ENCODE results near the gene GSTM5.
"Not testable (repeated sequence)": the region's sequence is repeated elsewhere in the genome, so short reads cannot be mapped to it uniquely, and the experiment has no call there.

GSTM5 gene

DNA sequence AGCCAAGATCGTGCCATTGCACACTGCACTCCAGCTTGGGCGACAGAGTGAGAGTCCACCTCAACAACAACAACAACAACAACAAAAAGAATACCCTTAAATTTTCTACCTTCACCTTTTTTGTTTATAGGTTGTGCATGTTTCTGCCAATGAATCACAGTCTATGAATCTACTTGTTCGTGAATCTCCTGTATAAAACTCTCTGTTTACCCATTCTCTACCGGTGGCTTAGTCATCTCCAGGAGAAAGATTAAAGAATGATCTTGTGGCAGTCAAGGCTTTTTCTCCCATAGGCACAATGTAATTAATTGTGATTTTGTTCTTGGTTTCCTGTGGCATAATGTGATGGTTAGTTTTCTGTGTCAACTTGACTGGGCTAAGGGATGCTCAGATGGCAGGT, 14.2 kb upstream of the GSTM5 start:
- DNase-seq = not testable (repeated sequence)

- not testable (repeated sequence) for DNase-seq
Measured at GRCh38 chr1:109702940-109703339, 9.1 kb upstream of the GSTM5 start.

GRCh38 chr1:109704173-109704572, 7.9 kb upstream of the GSTM5 start:
- DNase-seq = no peak

DNA sequence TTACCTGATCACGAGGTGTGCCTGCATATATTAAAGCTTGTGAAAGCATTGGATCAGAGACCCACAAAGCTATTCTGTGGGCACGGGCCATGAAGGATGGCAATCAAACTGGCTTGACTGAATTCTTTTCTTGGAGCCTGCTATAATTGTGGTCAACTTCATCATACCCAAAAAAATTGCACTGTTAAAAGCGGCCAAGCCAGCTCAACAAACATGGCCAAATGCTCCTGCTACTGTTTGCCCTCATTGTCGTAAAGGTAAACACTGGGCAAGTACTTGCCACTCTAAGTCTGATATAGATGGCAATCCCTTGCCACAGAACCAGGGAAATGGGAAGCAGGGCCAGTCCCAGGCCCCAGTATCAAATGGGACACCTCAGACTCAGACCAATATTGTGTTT, 6.6 kb upstream of the GSTM5 start:
- no peak for DNase-seq

DNA sequence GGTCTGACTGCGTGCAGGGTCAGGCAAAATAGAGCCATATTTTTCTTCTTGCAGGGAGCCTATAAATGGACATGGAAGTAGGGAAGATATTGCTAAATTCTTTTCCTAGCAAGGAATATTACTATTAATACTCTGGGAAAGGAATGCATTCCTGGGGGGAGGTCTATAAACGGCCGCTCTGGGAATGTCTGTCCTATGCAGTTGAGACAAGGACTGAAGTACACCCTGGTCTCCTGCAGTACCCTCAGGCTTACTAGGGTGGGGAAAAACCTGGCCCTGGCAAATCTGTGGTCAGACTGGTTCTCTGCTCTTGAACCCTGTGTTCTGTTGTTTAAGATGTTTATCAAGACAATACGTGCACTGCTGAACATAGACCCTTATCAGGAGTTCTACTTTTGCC, 3.1 kb upstream of the GSTM5 start:
- not testable (repeated sequence) for DNase-seq

DNA sequence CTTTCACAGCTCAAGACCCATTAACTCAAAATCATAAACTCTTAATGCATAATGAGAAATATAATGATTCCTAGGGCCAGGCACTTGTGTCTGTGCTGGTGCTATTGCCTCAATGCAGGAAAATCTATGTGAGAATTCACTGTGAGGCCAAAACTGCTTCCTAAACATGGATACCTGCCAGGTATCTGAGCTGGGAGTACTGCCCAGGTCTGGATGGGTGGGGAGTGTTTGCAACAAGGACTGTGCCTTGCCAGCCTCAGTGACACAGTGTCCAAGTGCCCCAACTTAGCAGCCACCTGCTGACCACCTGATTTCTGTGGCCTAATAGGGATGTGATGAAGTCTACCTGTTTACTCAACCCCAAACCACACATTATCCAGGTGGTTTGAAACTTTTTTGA, 2.2 kb upstream of the GSTM5 start:
- DNase-seq = not testable (repeated sequence)

- no peak for DNase-seq
Measured at GRCh38 chr1:109712321-109712864, 342 bp downstream of the GSTM5 start.

DNA sequence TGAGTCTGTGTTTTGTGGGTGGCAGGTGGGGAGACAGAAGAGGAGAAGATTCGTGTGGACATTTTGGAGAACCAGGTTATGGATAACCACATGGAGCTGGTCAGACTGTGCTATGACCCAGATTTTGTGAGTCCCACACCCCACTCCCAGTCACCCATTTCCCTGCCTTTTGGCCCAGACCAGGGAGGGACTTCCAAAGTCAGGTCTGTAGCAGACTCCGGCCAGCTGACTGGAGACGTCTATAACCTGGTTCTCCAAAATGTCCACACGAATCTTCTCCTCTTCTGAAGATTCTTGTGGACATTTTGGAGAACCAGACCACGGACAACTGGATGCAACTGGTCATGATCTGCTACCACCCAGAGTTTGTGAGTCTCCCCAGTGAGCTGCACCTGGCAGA, 1.6 kb downstream of the GSTM5 start:
- DNase-seq = no peak

GRCh38 chr1:109714661-109715372, 2.8 kb downstream of the GSTM5 start:
- no peak for DNase-seq

DNA sequence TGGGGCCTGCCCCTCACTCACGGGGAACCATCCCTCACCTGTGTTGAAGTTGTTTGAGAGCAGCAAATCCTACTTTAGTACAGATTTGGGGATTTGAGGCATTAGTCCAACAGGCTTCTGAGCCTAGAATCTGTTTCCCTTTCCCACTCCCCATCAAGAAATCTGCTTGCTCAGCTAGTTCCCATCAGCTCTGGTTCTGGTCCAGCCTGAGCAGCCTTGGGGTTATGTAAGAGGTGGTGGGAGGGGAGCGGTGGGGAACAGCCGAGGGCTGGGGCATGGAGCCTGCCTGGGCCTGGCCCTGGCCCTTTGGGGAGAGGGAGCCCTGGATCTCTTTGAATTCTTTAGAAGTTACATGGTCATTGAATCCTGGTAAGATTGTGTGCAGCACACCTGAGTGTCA, 4.1 kb downstream of the GSTM5 start:
- DNase-seq = no peak

DNA sequence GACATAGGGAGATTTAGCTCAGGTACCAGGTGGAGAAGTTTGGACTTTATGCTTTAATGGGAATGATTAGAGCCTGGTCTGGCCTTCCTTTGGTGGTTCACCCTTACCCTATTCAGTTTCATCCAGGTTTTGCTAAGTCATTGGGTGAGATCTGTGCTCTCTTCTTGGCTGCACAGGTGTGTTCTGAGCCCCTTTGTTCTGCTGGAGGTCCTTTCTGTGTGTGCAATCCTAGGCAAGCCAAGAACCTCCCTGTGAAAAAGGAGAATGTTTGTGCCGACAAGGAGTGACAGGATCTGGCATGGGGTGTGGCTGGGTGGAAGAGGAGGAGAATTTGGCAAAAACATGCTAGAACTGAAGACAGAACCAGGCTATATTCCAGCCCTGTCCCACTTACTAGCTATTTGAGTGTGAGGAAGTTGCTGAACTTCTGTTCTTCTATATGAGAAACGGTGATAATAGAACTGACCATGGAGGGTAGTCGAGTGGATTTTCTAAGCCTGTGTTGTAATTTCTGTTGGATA, 4.6 kb downstream of the GSTM5 start:
- DNase-seq = no peak

DNA sequence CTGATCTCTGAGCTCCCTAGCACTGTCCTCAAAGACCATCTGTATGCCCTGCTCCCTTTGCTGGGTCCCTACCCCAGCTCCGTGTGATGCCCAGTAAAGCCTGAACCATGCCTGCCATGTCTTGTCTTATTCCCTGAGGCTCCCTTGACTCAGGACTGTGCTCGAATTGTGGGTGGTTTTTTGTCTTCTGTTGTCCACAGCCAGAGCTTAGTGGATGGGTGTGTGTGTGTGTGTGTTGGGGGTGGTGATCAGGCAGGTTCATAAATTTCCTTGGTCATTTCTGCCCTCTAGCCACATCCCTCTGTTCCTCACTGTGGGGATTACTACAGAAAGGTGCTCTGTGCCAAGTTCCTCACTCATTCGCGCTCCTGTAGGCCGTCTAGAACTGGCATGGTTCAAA, 5.7 kb downstream of the GSTM5 start:
- DNase-seq = no peak

DNA sequence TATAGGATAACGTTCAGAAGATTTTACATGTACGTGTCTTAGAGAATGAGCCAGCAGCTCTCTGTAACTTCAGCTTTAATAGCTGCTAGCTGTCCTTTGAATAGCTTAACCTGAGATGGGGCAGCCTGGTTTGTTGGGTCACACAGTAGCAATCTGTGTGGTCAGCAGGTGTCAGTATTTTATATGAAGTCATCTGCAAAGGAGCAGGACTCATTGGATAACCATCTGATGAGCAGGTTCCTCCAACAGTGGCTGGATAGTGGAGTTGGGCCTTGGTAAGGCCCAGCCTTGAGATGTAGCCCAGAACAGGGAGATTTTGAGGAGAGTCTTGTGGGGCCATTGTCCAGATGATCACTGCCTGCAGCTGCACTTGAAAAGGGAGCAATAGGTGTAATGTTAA, 6.4 kb downstream of the GSTM5 start:
- DNase-seq = no peak

DNA sequence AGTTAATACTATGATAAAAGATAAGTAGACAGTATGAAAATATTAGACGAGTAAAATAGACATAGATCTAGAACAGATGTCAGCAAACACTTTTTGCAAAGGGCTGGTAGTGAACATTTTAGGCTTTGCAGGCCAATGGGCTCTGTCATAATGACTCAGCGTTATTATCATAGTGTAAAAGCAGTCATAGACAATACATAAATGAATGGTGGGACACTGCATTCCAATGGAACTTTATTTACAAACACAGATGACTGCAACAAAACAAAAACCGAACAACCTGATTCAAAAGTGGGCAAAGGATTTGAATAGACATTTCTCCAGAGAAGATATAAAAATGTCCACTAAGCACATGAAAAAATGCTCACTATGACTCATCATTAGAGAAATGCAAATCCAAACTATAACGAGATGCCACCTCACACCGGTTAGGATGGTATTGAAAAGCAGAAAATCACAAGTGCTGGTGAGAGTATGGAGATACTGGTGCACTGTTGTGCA, 7.3 kb downstream of the GSTM5 start:
- peak; percentile 27 for DNase-seq

DNA sequence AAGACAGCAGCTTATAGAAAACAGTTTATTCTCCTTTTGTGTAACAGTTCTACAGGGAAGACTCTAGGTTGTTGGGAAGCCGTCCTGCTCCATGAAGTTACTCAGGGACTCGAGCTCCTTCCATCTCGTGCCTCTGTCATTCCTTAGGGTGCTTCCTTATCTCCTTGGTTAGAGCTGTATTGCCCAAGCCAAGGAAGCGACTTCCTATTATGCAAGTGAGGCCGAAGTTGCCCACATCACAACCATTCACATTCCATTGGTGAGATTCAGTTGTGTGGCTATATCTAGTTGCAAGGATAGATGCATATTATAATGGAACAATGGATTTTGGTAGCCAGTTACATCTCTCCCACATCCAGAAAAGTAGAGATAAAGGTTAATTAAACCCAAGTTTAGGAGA, 9.0 kb downstream of the GSTM5 start:
- DNase-seq = no peak

- DNase-seq = no peak
Measured at GRCh38 chr1:109721971-109722370, 9.9 kb downstream of the GSTM5 start.

DNA sequence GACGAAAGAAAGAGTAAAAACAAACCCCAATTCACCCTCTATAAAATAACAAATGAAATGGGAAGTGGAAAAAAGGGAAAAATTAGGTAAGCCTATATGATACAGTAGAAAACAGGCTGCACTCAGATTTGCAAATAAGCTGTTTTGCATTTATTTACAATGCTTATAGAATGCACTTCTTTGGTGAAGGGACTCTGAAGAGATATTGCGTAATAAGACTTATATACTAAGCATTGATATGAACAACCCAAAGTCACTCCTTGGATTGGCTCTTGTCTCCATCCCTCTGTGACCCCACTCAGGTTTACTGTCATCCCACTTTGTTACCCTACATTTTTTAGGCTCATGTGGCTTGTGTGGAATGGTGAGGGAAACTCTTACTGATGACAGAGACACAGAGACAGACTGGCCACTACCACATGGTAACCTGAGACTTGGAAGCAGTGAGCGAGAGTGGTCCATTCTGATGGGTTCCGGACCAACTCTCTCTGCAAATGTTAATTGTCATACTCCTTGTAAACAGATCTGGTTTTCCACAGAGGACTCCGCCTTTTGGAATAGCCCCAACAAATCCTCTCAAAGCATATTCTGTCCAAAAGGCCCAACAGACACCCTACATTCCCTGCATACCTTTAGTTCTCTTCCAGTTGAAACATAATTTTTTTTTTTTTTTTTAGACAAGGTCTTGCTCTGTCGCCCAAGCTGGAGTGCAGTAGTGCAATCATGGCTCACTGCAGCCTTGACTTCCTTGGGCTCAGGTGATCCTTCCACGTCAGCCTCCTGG, 11.0 kb downstream of the GSTM5 start:
- DNase-seq = no peak

- no peak for DNase-seq
Measured at GRCh38 chr1:109724933-109725332, 12.9 kb downstream of the GSTM5 start.

DNA sequence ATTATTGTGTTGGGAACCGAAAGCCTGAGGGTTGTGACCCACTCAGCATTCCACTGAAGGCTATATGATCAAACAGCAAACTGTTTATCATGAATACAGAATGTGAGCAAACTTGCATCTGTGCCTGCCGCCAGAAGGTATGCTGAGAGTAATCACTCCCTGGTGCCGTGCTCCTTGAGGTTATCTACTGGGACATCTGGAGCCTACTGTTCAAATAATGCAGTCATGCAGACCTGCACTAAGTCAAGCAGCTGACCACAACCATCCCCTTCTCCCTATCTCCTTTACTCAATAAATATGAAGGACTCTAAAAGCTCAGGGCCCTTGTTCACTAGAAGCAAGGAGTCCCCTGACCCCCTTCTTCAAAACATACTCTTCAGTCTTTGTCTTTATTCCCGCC, 13.5 kb downstream of the GSTM5 start:
- DNase-seq = no peak

- DNase-seq = no peak
Measured at GRCh38 chr1:109726007-109726406, 14.0 kb downstream of the GSTM5 start.

- DNase-seq = no peak
Measured at GRCh38 chr1:109726728-109727373, 14.8 kb downstream of the GSTM5 start.

DNA sequence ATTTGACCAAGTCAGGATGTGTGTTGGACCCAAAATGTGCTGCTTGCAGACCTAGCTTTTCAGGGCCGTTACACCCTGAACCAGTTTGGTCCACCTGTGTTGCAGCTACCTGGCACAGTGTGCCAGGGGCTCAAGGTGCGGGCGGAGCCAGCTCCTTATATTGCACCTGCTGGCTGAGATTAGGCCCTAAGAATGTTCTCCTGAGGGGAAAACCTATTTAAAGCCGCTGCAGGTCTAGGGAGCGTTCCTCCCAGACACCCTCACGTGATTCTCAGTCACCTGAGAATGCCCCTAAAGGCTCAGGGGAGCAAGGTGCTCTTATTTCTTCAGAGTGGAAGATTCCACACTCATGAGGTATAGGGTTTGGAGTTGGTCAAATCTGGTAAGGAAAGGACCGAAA, 16.8 kb downstream of the GSTM5 start:
- no peak for DNase-seq

GRCh38 chr1:109730666-109731065, 18.6 kb downstream of the GSTM5 start:
- DNase-seq = no peak
